Naive thymus-derived CD4-positive, alpha-beta T cell (primary cell): ENCODE measurements around the gene ASB7. TPM values are rescaled to one million over a fixed set of nuclear protein-coding genes. Genes with fewer than 3 reads are reported as not detected.

Experiments
- ATAC-seq: fragments of 150-1000 bp; cut with Tn5 transposase; 2 replicates; pipeline ENCODE4 v1.10.0; 2021; ENCODE audit warnings: mild to moderate bottlenecking, moderate library complexity
- CTCF ChIA-PET: fragments of 350-600 bp; sonication (Branson Sonifier 250); formaldehyde crosslinking; loops from one replicate; lab custom pipeline; 2021; ENCODE audit warnings: antibody characterized with exemption; lab: Charles Lee
- POLR2A ChIA-PET: fragments of 350-600 bp; sonication (Branson Sonifier 250); formaldehyde crosslinking; loops from one replicate; lab custom pipeline; 2021; ENCODE audit warnings: antibody characterized with exemption, inconsistent platforms; lab: Charles Lee
- DNase-seq, 9 donors: peaks; one replicate each; pipeline versions ENCODE4 v3.0.0 to v3.0.0-alpha.2; 2020 to 2022; ENCODE audit warnings: mixed read lengths in 1 of 9
- H3K27ac ChIP-seq: one replicate; pipeline ENCODE4 v1.7.0; 2013; ENCODE audit warnings: mild to moderate bottlenecking, low read depth, low read length, moderate library complexity
- H3K27me3 ChIP-seq, 2 donors: one replicate each; pipeline ENCODE4 v1.7.0; 2013; ENCODE audit warnings: low read length in 2 of 2, mild to moderate bottlenecking in 2 of 2, moderate library complexity in 2 of 2; ENCODE audit not compliant: control insufficient read depth in 2 of 2, insufficient read depth in 2 of 2
- H3K36me3 ChIP-seq, 3 experiments: 1 replicate in 2 of 3; 2 replicates in 1 of 3; pipeline ENCODE4 v1.7.0; 2013; ENCODE audit warnings: low read length in 3 of 3, mild to moderate bottlenecking in 3 of 3, moderate library complexity in 1 of 3; ENCODE audit not compliant: insufficient read depth in 3 of 3, control insufficient read depth in 2 of 3
- H3K4me1 ChIP-seq, 2 donors: one replicate each; pipeline ENCODE4 v1.7.0; 2013; ENCODE audit warnings: low read length in 2 of 2, mild to moderate bottlenecking in 2 of 2, moderate library complexity in 1 of 2; ENCODE audit not compliant: control insufficient read depth in 2 of 2, insufficient read depth in 2 of 2
- H3K4me3 ChIP-seq: 2 replicates; pipeline ENCODE4 v1.7.0; 2013; ENCODE audit warnings: mild to moderate bottlenecking, low read length
- H3K9me3 ChIP-seq, 3 experiments: 1 replicate in 2 of 3; 2 replicates in 1 of 3; pipeline ENCODE4 v1.7.0; 2013; ENCODE audit warnings: low read length in 3 of 3; ENCODE audit not compliant: control insufficient read depth in 2 of 3
- H3K27ac Mint-ChIP-seq, 9 donors: one replicate each; pipeline ENCODE4 v1.8.0; 2020 to 2022; ENCODE audit warnings: mixed read lengths in 9 of 9, mild to moderate bottlenecking in 8 of 9, moderate library complexity in 5 of 9, inconsistent platforms in 2 of 9
- H3K27me3 Mint-ChIP-seq, 5 donors: one replicate each; pipeline ENCODE4 v1.8.0; 2021 to 2022; ENCODE audit warnings: mixed read lengths in 5 of 5, mild to moderate bottlenecking in 1 of 5
- H3K36me3 Mint-ChIP-seq, 5 donors: one replicate each; pipeline ENCODE4 v1.8.0; 2020 to 2022; ENCODE audit warnings: mixed read lengths in 5 of 5, mild to moderate bottlenecking in 3 of 5, inconsistent platforms in 1 of 5
- H3K4me1 Mint-ChIP-seq, 7 donors: one replicate each; pipeline ENCODE4 v1.8.0; 2020 to 2022; ENCODE audit warnings: mixed read lengths in 7 of 7, mild to moderate bottlenecking in 3 of 7, inconsistent platforms in 1 of 7
- H3K4me3 Mint-ChIP-seq, 10 donors: one replicate each; pipeline ENCODE4 v1.8.0; 2020 to 2022; ENCODE audit warnings: mild to moderate bottlenecking in 10 of 10, mixed read lengths in 10 of 10, moderate library complexity in 6 of 10, inconsistent platforms in 2 of 10
- H3K9me3 Mint-ChIP-seq, 11 donors: one replicate each; pipeline ENCODE4 v1.8.0; 2020 to 2022; ENCODE audit warnings: mixed read lengths in 11 of 11, mild to moderate bottlenecking in 4 of 11, inconsistent platforms in 1 of 11, moderate library complexity in 1 of 11
- intact Hi-C, 2 donors: fragments of 100-400 bp; cut with micrococcal nuclease; formaldehyde crosslinking; loops; one replicate each; pipeline ENCODE4 v1.15.1; 2023
- polyA plus RNA-seq, 2 donors: library from polyadenylated mRNA; unstranded; fragments of 300-500 nt; fragmentation: Illumina TruSeq; gene quantifications; one replicate each; pipeline ENCODE4 v1.2.3, GENCODE V29; 2021
- total RNA-seq, 6 experiments: library from RNA in 5 of 6; stranded (reverse) in 5 of 6; gene quantifications; 1 replicate in 5 of 6; 2 replicates in 1 of 6; pipeline ENCODE4 v1.2.3 and lab custom pipeline; 2021 to 2026

The ASB7 gene
- total and polyA plus RNA-seq, 7 experiments from 2014 or later: 11.8 to 27.2 (median 17.6) TPM

- H3K9me3 ChIP-seq: no peaks in the 10 kb centered on the region
- H3K36me3 Mint-ChIP-seq: no peaks in the 10 kb centered on the region
- no peak overlapping the region for H3K4me3 ChIP-seq
- DNase-seq: no peak
- no peaks in the 10 kb centered on the region for H3K4me1 ChIP-seq
- H3K27ac Mint-ChIP-seq: no peak overlapping the region
- H3K27ac ChIP-seq: no peak overlapping the region
- peaks cover 0 to 18% (median 0%) of the 10 kb centered on the region in 11 donors for H3K9me3 Mint-ChIP-seq
- intact Hi-C loops: no loop called here
- CTCF ChIA-PET: no interaction called here
- ATAC-seq: no peak
- POLR2A ChIA-PET: no interaction called here
- no peak overlapping the region for H3K4me3 Mint-ChIP-seq
- H3K27me3 ChIP-seq: no peaks in the 10 kb centered on the region
- H3K27me3 Mint-ChIP-seq: peaks cover 14 to 38% (median 32%) of the 10 kb centered on the region in 5 donors
- no peaks in the 10 kb centered on the region for H3K4me1 Mint-ChIP-seq
- H3K36me3 ChIP-seq: no peaks in the 10 kb centered on the region
Measured at GRCh38 chr15:100696452-100696851, 94.1 kb downstream of the ASB7 start.

Other genes starting within 250 kb of the ASB7 start
- gene CERS3, start 73.6 kb upstream of the ASB7 start, total RNA-seq: 1 to 10 TPM; 1.8 to 5.5 (median 4.0) TPM
- under 1 TPM; 0.27 to 0.55 TPM for gene CERS3, start 73.6 kb upstream of the ASB7 start, polyA plus RNA-seq
- gene LINS1, start 405 bp upstream of the ASB7 start, total RNA-seq: 100 to 1,000 TPM in 1 of 5 experiments, 10 to 100 TPM in 4; 50.7 to 116 (median 76.9) TPM
- 100 to 1,000 TPM in 1 of 2 donors, 10 to 100 TPM in 1; 98.1 to 104 TPM for gene LINS1, start 405 bp upstream of the ASB7 start, polyA plus RNA-seq